LNCAP (cell line): Measurements from ENCODE around the gene ARID3A.

Experiments
- TF ChIP-seq, protein P1 (sequence below): fragments of 450-650 bp; IDR thresholded peaks from 2 replicates; pipeline ENCODE4 v1.5.1; 2017; ENCODE audit warnings: mild to moderate bottlenecking

Gene ARID3A

DNA sequence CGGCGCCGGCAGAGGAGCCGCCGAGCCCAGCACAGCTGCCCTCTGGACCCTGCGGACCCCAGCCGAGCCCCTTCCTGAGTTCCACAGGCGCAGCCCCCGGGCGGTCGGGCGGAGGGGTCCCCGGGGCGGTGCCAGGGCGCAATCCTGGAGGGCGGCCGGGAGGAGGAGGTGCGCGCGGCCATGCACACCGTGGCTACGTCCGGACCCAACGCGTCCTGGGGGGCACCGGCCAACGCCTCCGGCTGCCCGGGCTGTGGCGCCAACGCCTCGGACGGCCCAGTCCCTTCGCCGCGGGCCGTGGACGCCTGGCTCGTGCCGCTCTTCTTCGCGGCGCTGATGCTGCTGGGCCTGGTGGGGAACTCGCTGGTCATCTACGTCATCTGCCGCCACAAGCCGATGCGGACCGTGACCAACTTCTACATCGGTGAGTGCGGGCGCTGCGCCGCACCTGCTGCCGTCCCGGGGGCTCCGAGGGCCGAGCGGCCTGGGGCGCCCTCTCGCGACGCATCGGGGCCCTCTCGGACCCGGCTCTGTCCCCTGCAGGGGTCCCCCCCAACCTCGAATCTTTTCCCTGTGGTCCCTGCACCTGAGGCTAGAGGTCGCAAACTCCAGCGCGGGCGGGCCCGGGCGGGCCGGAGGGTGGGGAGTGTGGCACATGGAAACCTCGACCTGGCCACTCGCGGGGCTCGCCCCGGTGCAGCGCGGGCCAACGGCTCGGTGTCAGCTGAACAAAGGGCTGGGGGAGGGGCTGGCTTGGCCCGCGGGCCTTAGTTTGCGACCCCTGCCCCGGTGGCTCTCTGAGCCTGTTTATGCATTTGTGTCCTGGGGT, 8.3 kb upstream of the ARID3A start, which contains the start of gene KISS1R:
Gene KISS1R, plus strand, starts transcription at position 11 of the 829 bp plus-strand sequence. Its CDS starts 170 bp downstream, at position 181.
- TF ChIP-seq, protein P1, sequence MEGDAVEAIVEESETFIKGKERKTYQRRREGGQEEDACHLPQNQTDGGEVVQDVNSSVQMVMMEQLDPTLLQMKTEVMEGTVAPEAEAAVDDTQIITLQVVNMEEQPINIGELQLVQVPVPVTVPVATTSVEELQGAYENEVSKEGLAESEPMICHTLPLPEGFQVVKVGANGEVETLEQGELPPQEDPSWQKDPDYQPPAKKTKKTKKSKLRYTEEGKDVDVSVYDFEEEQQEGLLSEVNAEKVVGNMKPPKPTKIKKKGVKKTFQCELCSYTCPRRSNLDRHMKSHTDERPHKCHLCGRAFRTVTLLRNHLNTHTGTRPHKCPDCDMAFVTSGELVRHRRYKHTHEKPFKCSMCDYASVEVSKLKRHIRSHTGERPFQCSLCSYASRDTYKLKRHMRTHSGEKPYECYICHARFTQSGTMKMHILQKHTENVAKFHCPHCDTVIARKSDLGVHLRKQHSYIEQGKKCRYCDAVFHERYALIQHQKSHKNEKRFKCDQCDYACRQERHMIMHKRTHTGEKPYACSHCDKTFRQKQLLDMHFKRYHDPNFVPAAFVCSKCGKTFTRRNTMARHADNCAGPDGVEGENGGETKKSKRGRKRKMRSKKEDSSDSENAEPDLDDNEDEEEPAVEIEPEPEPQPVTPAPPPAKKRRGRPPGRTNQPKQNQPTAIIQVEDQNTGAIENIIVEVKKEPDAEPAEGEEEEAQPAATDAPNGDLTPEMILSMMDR, result peak; percentile 31; the same call in 1 of the 2 replicates

DNA sequence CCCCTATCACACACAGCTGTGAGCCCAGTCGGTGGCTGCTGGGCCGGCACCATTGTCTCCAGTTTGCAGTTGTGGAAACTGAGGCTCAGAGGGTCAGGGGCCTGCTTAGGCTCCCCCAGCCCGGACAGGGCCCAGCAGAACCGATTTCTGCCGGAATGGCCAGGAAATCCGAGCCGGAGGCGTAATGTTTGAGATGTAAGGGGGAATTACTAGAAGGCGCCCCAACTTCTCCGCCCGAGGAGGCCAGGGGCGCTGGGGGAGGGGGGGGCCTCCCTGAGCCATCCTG, 7.7 kb upstream of the ARID3A start:
- TF ChIP-seq, protein P1, result no peak

DNA sequence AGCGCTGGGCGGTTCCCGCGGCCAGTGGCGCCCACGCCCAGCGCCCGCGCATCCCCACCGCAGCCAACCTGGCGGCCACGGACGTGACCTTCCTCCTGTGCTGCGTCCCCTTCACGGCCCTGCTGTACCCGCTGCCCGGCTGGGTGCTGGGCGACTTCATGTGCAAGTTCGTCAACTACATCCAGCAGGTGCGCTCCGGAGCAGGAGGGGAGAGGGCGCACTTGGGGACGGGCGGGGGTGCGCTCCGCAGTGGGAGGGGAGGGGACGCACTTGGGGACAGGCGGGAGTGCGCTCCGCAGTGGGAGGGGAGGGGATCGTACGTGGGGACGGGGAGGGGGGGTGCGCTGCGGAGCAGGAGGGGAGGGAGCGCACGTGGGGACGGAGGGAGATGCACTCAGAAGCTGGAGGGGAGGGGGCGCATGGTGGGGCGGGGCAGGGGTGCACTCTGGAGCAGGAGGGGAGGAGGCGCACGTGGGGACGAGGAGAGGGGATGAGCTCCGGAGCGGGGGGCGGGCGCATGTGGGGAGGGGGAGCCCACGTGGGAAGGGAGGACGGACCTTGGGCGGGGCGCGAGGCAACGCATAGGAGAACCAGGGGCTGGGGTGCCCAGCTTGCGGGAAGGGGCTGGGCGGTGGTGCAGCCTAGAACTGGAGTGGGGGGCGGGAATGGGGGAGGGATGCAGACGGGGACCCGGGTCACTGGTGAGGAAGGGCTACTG, 7.2 kb upstream of the ARID3A start:
- TF ChIP-seq, protein P1, result no peak

DNA sequence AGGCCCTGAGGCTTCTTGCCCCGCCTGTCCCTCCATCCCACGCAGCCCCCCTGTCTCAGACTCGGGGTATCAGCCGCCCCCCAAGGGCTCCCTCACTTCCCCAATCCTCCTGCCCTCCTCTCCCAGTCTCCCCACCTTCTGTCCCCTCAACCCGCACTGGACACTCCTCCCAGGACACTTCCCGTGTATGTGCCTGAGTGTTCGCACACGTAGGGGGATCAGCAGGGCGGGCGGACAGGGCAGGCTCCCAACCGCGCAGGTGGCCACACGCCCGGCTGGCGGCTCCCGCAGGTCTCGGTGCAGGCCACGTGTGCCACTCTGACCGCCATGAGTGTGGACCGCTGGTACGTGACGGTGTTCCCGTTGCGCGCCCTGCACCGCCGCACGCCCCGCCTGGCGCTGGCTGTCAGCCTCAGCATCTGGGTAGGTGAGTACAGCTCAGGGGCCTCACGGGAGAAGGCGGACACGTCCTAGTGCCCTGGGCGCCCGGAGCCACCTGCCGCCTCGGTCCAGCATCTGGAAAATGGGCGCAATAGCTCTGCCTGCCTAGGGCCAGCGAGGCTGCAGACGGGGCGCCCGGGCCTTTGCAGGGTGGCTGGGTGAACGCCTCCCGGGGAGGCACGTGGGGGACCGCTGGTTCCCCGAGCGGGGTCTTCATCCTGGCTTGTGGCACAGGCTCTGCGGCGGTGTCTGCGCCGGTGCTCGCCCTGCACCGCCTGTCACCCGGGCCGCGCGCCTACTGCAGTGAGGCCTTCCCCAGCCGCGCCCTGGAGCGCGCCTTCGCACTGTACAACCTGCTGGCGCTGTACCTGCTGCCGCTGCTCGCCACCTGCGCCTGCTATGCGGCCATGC, 6.4 kb upstream of the ARID3A start:
- TF ChIP-seq, protein P1, result no peak

DNA sequence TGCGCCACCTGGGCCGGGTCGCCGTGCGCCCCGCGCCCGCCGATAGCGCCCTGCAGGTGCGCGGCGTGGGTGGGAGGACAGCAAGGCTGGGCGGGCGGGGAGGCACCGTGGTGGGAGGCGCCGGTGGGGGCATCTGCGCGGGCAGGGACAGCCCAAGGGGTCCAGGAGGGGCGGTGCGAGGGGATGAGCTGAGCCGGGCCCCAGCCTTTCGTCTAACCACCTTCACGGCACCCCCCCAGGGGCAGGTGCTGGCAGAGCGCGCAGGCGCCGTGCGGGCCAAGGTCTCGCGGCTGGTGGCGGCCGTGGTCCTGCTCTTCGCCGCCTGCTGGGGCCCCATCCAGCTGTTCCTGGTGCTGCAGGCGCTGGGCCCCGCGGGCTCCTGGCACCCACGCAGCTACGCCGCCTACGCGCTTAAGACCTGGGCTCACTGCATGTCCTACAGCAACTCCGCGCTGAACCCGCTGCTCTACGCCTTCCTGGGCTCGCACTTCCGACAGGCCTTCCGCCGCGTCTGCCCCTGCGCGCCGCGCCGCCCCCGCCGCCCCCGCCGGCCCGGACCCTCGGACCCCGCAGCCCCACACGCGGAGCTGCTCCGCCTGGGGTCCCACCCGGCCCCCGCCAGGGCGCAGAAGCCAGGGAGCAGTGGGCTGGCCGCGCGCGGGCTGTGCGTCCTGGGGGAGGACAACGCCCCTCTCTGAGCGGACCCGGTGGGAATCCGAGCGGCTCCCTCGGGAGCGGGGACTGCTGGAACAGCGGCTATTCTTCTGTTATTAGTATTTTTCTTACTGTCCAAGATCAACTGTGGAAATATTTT, 5.6 kb upstream of the ARID3A start:
- TF ChIP-seq, protein P1, result no peak

DNA sequence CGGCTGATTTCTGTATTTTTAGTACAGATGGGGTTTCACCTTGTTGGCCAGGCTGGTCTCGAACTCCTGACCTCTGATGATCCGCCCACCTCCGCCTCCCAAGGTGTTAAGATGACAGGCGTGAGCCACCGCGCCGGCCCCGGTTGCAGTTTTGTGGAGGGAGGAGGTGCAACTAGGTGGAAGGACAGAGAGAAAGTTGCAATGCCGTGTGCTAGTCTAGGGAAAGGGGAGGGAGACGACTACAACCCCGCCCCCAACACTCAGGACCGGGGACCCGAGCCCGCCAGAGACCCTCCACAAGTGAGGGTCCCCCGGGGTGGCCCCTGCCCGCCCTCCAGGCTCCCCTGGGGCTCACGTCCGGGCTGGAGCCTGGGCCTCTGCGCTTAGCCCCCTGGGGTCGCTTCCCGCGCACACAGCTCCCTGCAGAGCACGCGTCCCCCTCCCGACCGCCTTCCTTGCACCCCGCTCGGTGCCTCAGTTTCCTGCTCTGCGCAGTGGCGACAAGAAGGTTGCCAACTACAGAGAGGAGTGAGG, 1.2 kb upstream of the ARID3A start:
- TF ChIP-seq, protein P1, result no peak
